ENCODE data around the gene NCCRP1. TPM values are rescaled to one million over a fixed set of nuclear protein-coding genes. Genes with fewer than 3 reads are reported as not detected.
"Not testable (repeated sequence)": the region's sequence is repeated elsewhere in the genome, so short reads cannot be mapped to it uniquely, and the experiment has no call there.

Gene NCCRP1
- polyA plus RNA-seq, 3 donors, result 1.3 to 1.9 (median 1.6) TPM

GRCh38 chr19:39205449-39205764, 8.6 kb downstream of the NCCRP1 start:
- no peak for DNase-seq

GRCh38 chr19:39206122-39206521, 9.4 kb downstream of the NCCRP1 start:
- no peak for DNase-seq

- DNase-seq, result no peak
Measured at GRCh38 chr19:39207293-39207836, 10.6 kb downstream of the NCCRP1 start.

DNA sequence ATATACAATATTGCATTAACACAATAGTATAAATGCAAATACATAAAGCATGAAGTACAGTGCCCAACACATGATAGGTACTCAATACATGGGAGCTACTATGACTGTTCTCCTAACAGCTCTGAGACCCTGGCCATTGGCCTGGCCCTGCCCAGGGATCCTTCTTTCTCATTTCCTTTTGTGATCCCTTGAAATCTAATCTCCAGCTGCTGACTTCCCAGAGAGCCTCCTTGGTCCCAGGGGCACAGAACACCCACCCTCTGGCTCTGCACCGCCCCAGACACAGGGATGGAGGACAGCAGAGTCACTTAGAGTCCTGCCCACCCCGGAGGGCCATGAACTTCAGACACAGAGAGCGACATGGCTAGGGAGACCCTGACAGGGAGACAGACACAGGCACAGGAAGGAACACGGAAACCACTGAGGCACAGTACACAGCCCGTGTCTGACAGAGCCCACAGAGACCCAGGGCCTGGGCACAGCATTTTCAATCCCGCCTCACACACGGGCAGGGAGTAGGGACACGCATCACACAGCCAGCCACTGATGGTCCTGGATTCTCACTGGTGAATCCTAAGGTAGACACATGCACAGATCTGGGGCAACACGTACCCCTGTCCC, 11.5 kb downstream of the NCCRP1 start:
- DNase-seq, result no peak

DNA sequence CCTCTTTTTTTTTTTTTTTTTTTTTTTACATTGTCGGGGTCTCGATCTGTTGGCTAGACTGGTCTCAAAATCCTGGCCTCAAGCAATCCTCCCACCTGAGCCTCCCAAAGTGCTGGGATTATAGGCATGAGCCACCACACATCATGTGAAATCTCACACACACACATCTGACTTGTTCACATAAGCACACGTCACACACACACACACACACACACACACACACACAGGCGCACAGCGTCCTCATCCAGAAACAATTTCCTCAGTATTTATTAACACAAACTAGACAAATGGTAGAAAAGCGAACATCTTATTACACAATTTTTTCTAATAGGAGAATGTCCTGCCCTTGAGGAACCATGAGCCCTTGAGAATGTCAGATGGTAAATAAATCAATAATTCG, 12.4 kb downstream of the NCCRP1 start:
- DNase-seq, result no peak

DNA sequence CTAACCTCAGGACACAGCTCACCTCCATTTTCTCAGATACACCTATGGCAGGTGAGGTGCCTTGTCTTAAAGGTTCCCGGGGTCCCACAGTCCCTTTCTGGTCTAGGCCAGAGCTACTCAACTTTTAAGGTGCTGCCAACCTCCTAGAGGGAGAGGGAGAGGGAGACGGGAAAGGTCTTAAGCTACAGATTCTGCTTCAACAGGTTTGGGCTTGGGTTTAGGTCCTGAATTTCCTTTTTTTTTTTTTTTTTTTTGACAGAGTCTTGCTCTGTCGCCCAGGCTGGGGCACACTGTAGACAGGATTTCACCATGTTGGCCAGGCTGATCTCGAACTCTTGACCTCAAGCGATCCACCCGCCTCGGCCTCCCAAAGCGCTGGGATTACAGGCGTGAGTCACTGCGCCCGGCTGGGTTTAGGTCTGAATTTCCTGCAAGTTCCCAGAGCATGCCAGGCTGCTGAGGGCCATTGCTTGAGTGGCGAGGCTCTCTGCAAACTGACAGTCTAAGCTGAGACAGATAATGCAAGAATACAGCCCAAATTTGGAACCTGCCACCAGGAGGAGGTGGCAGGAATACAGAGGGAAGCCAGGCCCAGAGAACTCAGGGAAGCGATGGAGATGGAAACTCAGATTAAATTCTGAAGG, 15.1 kb downstream of the NCCRP1 start:
- no peak for DNase-seq

DNA sequence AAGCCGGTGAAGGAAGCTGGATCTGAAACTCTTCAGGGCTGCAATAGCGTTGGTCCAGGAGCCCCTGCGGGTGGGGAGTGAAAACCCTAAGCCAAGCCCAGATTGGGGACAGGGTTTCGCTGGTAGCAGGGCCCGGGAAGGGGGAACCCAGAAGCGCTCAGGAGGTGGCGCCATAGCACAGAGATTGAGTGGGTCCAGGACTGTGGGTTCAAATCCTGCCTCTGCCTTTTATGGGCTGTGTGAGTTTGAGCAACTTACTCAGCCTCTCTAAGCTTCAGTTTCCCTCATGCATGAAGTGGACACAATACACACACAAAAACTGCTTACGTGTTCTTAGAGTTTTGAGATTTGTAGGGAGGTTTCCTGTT, 15.6 kb downstream of the NCCRP1 start:
- no peak for DNase-seq

- DNase-seq, result not testable (repeated sequence)
Measured at GRCh38 chr19:39215323-39215722, 18.6 kb downstream of the NCCRP1 start.

DNA sequence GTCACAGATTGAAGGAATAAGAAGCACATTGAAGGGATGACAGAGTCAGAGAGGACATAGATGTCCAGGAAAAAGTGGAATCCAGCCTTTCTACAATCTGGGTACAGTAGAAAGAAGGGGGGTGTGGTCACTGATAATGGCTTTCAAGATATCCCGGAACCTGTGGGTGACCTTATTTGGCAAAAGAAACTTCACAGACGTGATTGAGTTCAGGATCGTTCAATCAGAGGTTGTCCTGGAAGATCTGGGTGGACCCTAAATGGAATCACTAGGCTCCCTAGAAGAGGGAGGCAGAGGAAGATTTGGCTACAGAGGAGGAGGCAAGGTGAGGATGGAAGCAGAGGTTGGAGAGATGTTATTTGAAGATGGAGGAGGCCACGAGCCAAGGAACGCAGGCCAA, 20.3 kb downstream of the NCCRP1 start:
- DNase-seq, result no peak

DNA sequence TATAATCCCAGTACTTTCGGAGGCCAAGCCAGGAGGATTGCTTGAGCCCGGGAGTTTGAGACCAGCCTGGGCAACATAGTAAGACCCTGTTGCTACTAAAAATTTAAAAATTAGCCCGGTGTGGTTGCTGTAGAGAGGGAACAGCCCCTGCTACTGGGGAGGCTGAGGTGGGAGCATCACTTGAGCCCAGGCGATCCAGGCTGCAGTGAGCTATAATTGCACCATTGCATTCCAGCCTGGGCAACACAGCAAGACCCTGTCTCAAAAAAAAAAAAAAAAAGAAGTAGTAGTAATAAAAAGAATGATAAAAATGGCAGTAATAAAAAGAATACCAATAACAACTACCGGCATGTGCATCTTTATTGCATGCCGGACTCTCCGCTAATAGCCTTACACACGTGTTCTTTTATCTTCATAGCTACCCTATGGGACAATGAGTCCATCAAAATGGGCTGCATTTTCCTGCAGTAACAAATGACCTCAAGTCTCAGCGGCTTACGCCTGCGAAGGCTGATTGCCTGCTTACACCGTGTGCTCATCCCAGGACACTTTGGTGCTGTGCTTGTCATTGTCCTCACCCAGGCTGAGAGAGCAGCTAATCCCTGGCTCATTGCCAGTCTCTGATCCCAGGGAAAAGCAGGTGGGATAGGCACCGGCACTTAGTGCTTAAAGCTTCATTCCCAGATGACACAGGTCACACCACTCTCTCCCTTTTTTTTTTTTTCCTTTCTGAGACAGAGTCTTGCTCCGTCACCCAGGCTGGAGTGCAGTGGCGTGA, 21.7 kb downstream of the NCCRP1 start:
- no peak for DNase-seq

DNA sequence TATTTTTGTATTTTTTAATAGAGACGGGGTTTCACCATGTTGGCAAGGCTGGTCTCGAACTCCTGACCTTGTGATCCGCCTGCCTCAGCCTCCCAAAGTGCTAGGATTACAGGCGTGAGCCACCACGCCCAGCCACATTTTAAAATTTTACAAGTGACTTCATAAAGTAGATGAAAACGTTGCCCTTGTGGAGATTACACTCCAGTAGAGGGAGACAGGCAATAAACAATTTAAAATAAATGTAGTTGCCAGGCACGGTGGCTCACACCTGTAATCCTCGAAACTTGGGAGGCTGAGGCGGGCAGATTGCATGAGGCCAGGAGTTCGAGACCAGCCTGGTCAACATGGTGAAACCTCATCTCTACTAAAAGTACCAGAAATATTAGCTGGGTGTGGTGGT, 22.3 kb downstream of the NCCRP1 start:
- DNase-seq, result not testable (repeated sequence)

- DNase-seq, result peak; percentile 52
Measured at GRCh38 chr19:39223703-39224279, 27.0 kb downstream of the NCCRP1 start.

GRCh38 chr19:39224910-39225309, 28.1 kb downstream of the NCCRP1 start:
- no peak for DNase-seq

DNA sequence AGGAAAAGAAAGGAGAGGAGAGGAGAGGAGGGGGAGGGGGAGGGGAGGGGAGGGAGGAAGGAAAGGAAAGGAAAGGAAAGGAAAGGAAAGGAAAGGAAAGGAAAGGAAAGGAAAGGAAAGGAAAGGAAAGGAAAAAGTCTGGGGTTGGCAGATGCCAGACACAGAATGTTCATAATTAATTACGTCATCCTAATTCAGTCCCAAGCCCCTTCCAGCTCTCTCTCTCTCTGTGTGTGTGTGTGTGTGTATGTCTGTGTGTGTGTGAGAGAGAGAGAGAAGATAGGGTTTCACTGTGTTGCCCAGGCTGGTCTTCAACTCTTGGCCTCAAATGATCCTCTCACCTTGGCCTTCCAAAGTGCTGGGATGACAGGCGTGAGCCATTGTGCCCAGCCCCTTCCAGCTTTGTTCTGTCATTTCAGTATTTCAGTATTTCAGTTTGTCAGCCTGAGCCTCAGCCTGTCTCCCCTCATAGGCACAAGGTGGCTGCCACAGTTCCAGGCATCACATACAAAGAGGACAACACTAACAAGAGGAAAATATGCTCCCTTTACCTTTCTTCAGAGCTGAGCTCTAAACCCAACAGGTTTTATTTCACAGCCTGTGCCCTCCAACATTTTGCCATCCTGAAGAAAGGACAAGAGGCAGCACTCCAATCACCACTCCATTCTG, 33.5 kb downstream of the NCCRP1 start:
- no peak for DNase-seq

DNA sequence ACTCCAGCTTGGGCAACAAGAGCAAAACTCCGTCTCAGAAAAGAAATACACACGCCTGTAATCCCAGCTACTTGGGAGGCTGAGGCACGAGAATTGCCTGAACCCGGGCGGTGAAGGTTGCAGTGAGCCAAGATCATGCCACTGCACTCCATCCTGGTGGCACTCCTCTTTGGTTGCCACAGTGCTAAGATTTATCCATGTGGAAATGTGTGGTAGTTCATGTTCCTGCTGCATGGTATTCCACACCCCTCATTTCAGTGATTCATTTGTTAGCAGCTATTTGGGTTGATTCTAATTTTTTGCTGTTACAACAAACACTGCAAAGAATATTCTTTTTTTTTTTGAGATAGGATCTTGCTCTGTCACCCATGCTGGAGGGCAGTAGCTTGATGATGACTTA, 35.9 kb downstream of the NCCRP1 start:
- no peak for DNase-seq

GRCh38 chr19:39236527-39236926, 39.8 kb downstream of the NCCRP1 start:
- DNase-seq, result no peak

- no peak for DNase-seq
Measured at GRCh38 chr19:39237200-39238184, 40.7 kb downstream of the NCCRP1 start.

- no peak for DNase-seq
Measured at GRCh38 chr19:39238209-39238608, 41.4 kb downstream of the NCCRP1 start.

DNA sequence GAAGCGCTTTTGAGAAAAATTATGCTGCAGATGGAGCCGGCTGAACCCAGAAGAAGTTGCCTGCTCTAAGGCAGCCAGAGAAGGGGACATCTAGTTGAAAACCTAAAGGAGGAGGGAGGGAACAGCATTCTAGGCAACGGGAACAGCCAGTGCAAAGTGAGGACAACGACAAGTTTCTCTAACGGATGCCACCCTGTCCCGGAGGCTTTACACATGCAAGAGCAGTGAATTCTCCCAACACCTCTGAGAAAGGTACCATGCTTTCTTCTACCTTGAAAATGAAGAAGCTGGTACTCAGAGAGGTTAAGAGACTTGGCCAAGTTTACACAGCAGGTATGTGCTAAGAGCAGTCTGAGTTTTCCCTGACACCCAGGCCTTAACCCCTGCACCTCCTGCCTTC, 42.2 kb downstream of the NCCRP1 start:
- no peak for DNase-seq

DNA sequence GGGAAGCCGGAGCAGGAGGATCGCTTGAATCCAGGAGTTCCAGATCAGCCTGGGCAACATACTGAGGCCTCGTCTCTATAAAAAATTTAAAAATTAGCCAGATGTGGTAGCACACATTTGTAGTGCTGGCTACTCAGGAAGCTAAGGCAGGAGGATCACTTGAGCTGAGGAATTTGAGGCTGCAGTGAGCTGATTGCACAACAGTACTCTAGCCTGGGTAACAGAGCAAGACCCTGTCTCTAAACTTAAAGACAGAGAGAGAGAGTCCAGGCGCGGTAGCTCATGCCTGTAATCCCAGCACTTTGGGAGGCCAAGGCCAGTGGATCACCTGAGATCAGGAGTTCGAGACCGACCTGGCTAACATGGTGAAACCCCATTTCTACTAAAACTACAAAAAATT, 43.7 kb downstream of the NCCRP1 start:
- DNase-seq, result no peak

DNA sequence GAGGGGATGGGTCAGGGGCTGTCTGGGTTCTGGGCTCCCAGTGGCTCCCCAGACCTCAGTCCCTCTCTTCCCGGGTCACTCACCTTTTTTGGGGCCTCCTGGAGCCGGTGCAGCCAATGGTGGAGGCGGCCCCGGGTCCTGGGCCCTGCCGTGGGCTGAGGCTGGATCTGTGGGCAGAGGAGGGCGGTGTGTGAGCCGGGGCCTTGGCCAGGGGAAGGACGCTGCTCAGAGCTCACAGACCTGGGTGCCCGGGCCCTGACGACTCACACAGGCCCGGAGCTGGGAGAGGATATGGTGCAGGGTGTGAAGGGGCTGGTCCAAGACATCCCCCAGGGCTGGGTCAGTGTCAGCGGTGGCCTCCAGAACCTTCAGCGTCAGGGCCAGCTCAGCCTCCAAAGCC, 47.0 kb downstream of the NCCRP1 start:
- not testable (repeated sequence) for DNase-seq

Data from renal pelvis (tissue), 4 donors.